CD4-positive, alpha-beta T cell treated with Interleukin-4 for 4 hours (primary cell): ENCODE results near the gene INVS.
"Not testable (repeated sequence)": the region's sequence is repeated elsewhere in the genome, so short reads cannot be mapped to it uniquely, and the experiment has no call there.

Experiments
- DNase-seq: peaks from one replicate; pipeline ENCODE4 v3.0.0-alpha.2; 2020

The INVS gene

DNA sequence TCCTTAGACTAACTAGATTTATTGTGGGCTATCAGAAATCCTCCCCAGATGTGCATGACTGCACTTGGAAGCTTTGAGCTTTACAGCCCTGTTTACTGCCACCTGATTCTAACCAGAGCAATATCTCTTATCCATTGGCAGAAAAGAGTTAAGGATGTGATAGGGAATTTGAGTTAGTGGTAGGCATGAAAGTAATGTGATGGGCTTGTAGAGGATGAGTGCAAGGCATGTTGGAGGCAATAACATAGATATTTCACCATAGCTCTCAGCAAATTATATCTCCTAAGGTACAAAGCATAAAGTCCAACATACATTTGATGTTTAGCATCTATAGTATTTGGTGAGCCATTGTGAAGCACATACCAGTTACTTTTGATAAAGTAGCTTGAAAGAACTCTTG, 103.8 kb downstream of the INVS start:
- DNase-seq: no peak

- no peak for DNase-seq
Observed at GRCh38 chr9:100204796-100205195, 105.8 kb downstream of the INVS start.

DNA sequence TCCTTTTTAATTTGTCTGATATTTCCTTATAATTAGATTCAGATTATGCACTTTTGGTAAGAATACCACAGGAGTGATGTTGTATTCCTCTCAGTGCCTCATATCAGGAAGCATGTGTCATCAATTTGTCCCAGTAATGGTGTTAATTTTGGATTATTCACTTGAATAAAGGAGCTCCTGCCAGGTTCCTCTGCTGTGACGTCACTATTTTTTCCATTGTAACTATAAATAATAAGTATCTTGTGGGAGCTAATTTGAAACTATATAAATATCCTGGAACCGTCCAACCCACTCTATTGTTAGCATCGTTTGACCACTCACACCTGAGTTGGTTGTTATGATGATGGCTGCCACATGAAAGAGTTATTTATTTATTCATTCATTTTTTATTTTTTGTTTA, 107.9 kb downstream of the INVS start:
- DNase-seq: no peak

DNA sequence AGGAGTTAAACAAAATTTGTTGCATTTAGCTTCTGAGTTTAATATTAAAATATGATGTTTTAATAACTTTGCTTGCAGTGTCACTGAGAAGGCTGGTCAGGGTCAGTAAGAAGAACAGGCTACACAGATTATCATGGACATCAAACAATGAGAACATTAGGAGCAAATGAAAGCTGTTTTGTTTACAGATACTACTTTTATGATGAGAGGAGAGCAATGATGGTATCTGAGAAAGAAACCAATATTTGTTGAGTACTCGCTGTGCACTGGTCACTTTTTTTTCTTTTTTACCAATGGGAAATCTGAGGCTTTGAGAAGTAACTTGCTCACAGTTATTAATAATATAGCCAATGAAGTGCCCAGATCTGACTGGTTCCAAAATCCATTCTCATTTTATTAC, 109.6 kb downstream of the INVS start:
- no peak for DNase-seq

DNA sequence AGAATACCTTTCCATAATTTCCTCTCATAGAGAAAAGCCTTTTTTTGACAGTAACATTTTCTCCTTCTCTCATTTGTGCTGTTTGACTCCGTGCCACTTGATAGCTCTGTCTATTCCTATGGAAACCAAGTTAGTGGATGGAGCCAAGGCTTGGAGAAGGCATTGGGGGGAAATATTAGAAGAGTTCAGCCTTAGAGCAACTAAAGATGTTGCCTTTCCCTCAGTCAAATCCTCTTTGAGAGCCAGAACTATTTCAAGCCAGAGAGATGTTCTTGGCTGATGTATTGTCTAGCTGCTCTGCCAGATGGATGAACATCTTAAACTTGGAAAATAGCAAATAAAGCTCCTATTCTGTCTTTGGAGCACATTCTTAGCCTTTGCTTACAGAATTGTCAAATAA, 112.4 kb downstream of the INVS start:
- DNase-seq: no peak

DNA sequence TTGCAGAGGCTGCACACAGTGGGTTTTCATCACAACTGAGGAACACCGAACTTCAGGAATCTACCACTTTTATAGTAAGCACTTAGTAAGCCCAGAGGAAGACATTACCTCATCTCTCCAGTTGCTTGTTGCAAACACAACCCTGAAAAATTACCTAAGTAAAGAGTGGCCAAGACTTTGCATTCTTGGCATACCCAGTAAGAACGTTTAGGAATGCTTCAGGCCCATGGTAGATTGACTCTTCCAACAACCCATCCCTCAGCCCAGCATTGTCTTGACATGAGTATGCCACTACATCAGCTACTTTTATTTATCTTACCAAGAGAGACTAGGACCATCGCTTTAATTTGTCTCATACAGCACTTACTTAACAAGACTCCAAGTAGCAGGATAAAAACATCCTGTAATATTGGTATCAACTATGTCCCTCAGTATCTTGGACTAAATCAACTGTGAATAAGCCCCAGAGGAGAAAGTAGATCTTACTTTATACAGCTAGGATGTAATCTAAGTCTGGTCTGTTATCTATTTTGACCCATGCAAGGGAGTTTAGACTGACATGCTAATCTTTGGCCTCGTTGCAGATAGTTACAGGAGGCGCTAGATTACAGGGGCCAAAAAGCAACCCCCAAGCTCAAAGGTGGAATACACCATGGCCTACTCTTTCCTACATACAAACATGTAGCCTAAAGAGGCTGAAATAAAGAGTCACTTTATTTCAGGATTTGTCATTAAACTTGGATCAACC, 114.9 kb downstream of the INVS start:
- no peak for DNase-seq

DNA sequence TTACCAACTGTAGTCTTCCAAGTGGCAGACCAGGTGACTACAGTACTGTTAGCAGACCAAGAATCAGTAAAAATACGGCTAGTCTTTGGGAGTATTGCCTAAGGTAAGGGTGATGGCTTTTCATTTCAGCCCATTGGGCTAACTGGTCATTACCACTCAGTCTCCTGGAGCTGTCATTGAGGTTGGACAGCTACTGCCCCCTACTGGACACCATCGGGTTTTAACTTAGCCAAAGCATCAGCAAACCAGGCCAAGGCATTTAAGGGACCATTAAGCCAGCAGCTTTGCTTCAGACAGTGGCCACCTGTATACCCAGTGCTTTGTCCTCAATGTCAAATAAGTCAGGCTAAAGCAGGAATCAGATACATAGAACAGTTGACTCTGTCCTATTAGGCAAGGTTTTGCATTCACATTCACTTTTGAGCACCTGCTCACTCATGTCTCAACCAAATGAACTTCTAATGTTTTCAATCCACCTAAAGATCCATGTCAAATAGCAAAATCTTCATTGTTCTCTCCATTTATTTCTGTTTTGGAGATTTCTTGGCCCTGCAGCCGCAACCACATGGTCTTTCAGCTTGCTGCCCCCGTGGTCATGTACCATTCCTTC, 117.2 kb downstream of the INVS start:
- DNase-seq: peak; percentile 60

DNA sequence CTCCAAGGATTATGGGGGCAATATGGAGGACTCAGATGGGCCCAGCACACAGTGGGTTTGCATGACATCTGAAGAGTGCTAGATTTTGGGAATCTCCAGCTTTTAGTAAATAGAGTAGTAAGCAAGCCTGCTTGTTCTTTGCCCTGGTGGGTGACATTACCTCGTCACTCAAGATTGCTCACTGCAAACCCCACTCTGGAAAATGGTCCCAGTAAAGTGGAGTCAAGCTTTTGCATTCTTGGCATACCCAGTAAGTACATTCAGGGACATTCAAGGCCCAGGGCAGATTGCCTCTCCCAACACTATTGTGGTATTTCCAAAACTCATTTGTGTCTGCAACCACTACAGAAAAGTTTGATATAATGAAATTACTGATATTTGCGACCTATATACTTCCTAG, 118.5 kb downstream of the INVS start:
- no peak for DNase-seq

DNA sequence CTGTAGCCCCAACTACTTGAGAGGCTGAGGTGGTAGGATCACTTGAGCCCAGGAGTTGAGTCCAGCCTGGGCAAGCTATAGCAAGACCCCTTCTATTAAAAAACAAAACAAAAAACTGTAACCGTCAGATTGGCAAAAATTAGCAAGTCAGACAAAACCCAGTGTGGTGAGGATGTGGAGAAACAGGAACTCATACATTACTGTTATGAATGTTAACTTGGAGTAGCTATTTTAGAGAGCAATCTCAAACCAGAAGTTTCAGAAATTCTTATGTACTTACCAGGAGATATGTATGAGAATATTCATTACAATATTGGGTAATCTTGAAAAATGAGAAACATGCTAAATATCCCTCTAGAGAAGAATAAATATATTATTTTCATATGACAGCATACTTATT, 120.3 kb downstream of the INVS start:
- no peak for DNase-seq

- no peak for DNase-seq
Observed at GRCh38 chr9:100220936-100221335, 121.9 kb downstream of the INVS start.

DNA sequence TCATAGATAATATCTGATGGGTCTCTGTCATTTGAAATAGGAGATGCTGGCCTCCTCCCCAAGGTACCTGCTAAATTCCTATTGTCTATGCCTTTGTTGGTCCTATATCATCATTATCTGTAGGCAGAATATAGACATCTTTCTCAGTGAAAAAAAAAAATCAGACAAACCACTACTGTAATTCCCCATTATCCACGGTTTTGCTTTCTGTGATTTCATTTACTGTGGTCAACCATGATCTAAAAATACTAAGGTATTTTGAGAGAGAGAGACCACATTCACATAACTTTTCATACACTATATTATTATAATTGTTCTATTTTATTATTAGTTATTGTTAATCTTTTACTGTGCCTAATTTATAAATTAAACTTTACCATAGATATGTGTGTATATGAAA, 122.5 kb downstream of the INVS start:
- DNase-seq: no peak

- DNase-seq: no peak
Observed at GRCh38 chr9:100222674-100223073, 123.6 kb downstream of the INVS start.

DNA sequence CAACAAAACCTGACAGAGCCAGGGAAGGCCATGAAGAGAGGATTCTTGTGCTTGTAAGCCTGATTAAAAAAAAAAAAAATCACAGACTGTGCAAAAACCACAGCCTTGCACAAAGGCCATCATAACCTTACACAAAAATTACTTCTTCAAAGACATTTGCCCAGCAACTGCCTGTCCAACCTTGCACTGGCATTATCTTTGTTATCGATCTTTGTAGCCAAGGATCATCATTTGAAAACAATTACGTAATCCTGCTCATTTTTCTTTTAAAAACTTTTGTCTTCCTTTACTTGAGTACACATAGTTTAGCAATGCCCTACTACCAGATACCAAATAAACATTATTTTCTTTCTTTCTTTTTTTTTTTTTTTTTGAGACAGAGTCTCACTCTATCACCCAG, 128.6 kb downstream of the INVS start:
- DNase-seq: no peak

GRCh38 chr9:100228352-100228869, 129.4 kb downstream of the INVS start:
- DNase-seq: no peak

DNA sequence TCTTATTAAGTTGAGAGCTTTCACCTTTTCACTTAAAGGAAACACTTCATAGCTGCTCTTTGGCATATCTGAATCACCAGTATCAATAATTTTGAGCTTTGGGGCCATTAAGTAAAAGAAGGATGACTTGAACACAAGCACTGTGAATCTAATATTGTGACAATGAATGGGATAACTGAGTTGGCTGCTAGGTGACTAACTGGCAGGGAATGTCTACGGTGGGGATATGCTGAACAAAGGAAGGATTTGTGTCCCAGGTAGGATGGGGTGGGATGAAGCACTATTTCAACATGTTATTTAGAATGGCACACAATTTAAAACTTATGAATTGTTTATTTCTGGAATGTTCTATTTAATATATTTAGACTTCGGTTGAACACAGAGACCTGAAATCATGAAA, 130.1 kb downstream of the INVS start:
- no peak for DNase-seq

GRCh38 chr9:100229561-100229960, 130.5 kb downstream of the INVS start:
- no peak for DNase-seq

GRCh38 chr9:100236986-100237385, 137.9 kb downstream of the INVS start:
- not testable (repeated sequence) for DNase-seq

- DNase-seq: no peak
Observed at GRCh38 chr9:100240512-100240911, 141.5 kb downstream of the INVS start.

GRCh38 chr9:100267211-100267610, 168.2 kb downstream of the INVS start:
- DNase-seq: no peak

DNA sequence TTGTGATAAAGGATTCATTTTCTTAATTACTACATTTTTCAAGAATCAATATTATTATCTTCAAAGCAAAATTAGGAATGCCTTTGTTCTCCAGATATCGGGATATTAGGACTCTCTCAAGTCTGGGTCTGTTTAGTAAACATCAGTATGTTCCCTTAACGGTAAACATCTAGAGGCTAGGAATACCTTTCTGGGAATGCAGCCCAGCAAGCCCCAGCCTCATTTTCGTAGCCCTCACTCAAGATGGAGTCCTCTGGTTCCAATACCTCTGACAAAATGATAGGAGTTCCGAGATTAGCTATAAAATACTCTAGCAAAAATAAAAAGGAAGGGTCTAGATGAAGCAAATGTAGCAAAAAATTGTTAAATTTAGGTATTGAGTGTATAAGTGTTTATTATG, 169.2 kb downstream of the INVS start:
- DNase-seq: no peak

GRCh38 chr9:100269656-100270055, 170.6 kb downstream of the INVS start:
- DNase-seq: no peak

- no peak for DNase-seq
Observed at GRCh38 chr9:100277166-100277979, 178.3 kb downstream of the INVS start.

DNA sequence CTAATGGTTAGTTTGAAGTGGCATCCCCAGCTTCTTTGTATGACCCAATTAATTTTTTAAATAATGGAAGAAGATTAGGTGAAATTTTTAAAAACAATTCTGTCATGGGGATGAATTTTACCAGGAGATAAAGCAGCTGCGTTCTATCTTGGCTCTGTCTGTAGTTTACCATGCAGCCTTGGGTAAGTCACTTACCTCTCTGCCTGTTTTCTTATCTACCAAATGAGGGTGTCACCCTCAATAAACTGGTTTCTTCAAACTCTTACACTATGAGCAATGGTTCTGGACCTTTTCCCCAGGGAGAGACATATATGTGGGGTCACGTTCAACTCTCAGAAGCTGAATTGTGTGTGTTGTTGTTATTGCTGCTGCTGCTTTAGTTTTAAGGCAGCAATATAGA, 182.0 kb downstream of the INVS start:
- DNase-seq: no peak
